ENCODE results near the gene MAP4K4.

The MAP4K4 gene

DNA sequence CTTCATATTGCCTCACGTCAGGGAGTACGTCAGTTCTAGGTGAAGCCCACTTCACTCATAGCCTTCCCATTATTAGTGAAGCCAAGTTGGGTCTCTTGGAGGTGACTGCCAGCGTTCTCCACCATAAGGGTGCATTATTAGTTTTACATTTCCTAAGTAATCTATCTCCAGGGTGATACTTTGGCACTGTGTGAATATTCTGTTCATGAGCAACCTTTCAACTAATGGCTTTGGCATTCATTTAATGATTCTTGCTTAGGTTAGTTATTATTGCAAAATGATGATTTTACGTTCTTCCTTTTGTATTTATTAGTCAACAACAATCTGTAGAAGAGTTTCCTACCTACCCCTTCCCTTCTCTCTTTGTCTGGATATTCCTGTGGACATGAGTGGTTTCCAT lies 97.5 kb downstream of the MAP4K4 start:
- Histone ChIP-seq H3K4me3 (no peak overlapping the region), H3K27ac (no peak overlapping the region)
- no peak for DNase-seq

DNA sequence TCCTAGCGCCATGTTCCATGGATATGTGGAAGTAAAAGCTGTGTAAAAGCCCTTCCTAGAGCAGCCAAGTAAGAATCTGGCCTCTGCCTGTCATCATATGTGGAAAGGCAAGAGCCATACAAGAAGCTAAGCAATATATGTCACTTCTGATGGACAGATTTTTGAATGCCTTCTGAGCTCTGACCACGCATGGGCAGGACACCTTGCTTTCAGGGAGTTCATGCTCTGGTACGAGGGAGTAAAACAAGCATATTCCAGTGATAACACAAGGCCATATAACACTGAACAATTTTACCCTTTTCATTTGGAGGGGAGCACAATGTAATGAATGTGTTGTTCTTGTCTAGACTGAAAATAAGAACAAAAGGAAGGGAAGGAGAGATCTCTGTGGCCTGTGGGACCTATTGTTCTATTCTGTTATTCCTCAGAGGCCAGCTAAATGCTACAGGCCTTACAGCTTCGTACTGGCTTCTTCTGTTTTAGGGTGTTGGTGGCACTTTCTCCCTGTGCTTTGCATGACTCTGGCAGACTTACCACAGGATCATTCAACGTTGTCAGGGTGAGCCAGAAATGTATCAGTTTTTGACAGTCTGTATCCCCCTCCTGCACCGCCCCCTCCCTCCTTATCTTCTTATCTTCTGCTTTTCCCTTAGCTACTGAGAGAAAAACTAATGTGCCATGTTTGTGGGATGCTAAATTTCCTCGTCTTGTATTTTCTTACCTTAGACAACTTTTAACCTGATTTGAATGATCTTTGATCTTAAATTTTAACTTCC lies 99.5 kb downstream of the MAP4K4 start:
- no peaks in the 10 kb centered on the region for H3K36me3 ChIP-seq
- no peak for TF ChIP-seq CTCF (IDR thresholded peaks at IDR 0.05)
- H3K9me3 ChIP-seq, result no peaks in the 10 kb centered on the region
- no peak overlapping the region for H3K4me3 ChIP-seq
- no peak overlapping the region for H3K27ac ChIP-seq
- H3K4me1 ChIP-seq, result peaks cover 0 to 74% (median 14%) of the 10 kb centered on the region in 4 donors
- no peaks in the 10 kb centered on the region for H3K27me3 ChIP-seq
- intact Hi-C loops (cut with DNase I; ENCODE audit: low total_unique reads), result no loop called here
- DNase-seq, result no peak

More for the DNA sequence above, 97.5 kb downstream of the MAP4K4 start:
- H3K4me1 ChIP-seq, result peaks cover 0 to 85% (median 23%) of the 10 kb centered on the region in 4 donors
- H3K9me3 ChIP-seq, result no peaks in the 10 kb centered on the region
- H3K27me3 ChIP-seq, result no peaks in the 10 kb centered on the region
- no peak for TF ChIP-seq CTCF (IDR thresholded peaks at IDR 0.05)
- no peaks in the 10 kb centered on the region for H3K36me3 ChIP-seq
- intact Hi-C loops (cut with DNase I; ENCODE audit: low total_unique reads), result no loop called here

DNA sequence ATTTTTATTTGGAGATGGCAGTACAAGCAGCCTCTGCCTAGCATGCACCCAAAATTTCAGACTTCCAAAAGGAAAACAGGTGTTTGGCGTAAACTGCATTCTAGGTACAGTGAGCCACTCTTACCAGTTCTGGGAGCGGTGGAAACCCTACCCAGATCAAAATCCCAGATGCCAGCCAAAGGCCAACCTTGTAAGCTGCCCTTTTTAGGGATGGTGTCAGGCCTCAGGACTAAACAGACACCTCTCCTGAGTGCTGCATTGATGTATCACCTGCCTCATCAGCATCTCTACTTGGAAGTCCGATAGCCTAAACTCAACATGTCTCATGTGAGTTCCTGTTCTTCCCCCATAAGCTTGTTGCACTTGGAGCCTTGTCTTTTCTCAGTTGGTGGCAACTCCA lies 104.0 kb downstream of the MAP4K4 start:
- Histone ChIP-seq H3K4me1 (peaks cover 0 to 63% (median 27%) of the 10 kb centered on the region in 4 donors), H3K36me3 (no peaks in the 10 kb centered on the region), H3K27me3 (no peaks in the 10 kb centered on the region), H3K4me3 (no peak overlapping the region), H3K27ac (no peak overlapping the region), H3K9me3 (no peaks in the 10 kb centered on the region)
- DNase-seq, result no peak
- TF ChIP-seq CTCF (IDR thresholded peaks at IDR 0.05), result no peak
- intact Hi-C loops (cut with DNase I; ENCODE audit: low total_unique reads), result no loop called here

GRCh38 chr2:101802329-101802728 lies 104.8 kb downstream of the MAP4K4 start:
- Histone ChIP-seq H3K4me3 (no peak overlapping the region), H3K9me3 (no peaks in the 10 kb centered on the region), H3K4me1 (peaks cover 0 to 68% (median 31%) of the 10 kb centered on the region in 4 donors), H3K36me3 (no peaks in the 10 kb centered on the region), H3K27me3 (no peaks in the 10 kb centered on the region), H3K27ac (no peak overlapping the region)
- intact Hi-C loops (cut with DNase I; ENCODE audit: low total_unique reads), result no loop called here
- no peak for DNase-seq
- no peak for TF ChIP-seq CTCF (IDR thresholded peaks at IDR 0.05)

DNA sequence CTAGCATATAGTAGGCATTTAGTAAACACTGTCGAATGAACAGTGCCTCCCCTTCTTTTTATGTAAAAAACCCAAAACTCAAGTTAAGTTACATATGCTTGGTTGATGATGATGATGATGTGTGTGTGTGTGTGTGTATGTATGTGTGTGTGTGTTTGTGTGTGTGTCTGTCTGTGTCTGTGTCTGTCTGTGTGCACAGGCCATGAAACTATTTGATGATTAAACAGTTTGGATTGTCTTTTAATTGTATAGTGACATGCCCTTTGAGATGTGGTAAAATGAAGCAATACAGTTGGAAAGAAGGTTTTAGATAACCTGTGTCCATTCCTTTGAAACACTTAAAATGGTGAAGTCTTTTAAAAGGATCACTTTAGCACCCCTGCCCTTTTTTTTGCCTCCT lies 105.6 kb downstream of the MAP4K4 start:
- no peaks in the 10 kb centered on the region for H3K36me3 ChIP-seq

More for the DNA sequence above, 105.6 kb downstream of the MAP4K4 start:
- intact Hi-C loops (cut with DNase I; ENCODE audit: low total_unique reads), result no loop called here
- Histone ChIP-seq H3K9me3 (no peaks in the 10 kb centered on the region), H3K27ac (no peak overlapping the region), H3K4me3 (no peak overlapping the region), H3K27me3 (no peaks in the 10 kb centered on the region), H3K4me1 (peaks cover 0 to 70% (median 36%) of the 10 kb centered on the region in 4 donors)
- TF ChIP-seq CTCF (IDR thresholded peaks at IDR 0.05), result no peak
- DNase-seq, result no peak
